Cardiac fibroblast (primary cell): Measurements from ENCODE around the gene ZFP28.

Experiments used
- DNase-seq, 2 donors: peaks; one replicate each; pipeline versions ENCODE4 v3.0.0 to v3.0.0-alpha.2; 2010; ENCODE audit warnings: low read depth in 2 of 2
- H3K4me3 ChIP-seq, 2 donors: replicated peaks in 1 of 2; 1 replicate in 1 of 2; 2 replicates in 1 of 2; pipeline ENCODE4 v1.5.1; 2011; ENCODE audit warnings: low read depth in 2 of 2, low read length in 2 of 2, mild to moderate bottlenecking in 2 of 2, moderate library complexity in 1 of 2
- CTCF ChIP-seq: IDR thresholded peaks from one replicate; pipeline ENCODE4 v1.5.1; 2011; ENCODE audit warnings: low read depth, mild to moderate bottlenecking, low read length, inconsistent platforms

The ZFP28 gene

GRCh38 chr19:56595548-56595899, 56.8 kb downstream of the ZFP28 start:
- no peak for TF ChIP-seq CTCF
- peak overlapping the region; percentile 65 to 92 for H3K4me3 ChIP-seq
- no peak for DNase-seq

DNA sequence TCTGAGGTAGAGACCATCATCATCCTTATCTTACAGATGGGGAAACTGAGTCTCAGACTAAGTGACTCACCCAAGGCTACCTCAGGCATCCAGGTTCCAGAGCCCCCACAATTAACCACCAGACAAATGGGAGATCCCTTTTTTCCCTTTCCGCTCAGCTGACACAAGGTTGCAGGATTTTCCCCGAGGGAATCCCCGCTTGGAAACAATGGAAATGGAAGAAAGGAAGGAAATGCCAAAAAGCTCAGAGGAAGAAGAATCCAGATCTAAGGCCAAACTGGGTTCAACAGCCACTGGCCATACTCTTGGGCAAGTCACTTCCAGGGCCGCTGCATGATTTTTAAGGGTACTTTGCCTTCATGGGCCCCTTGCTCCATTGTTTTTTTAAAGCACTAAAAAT, 57.9 kb downstream of the ZFP28 start:
- no peak for TF ChIP-seq CTCF
- peak; percentile 18 to 25 for DNase-seq
- H3K4me3 ChIP-seq = no peak overlapping the region

DNA sequence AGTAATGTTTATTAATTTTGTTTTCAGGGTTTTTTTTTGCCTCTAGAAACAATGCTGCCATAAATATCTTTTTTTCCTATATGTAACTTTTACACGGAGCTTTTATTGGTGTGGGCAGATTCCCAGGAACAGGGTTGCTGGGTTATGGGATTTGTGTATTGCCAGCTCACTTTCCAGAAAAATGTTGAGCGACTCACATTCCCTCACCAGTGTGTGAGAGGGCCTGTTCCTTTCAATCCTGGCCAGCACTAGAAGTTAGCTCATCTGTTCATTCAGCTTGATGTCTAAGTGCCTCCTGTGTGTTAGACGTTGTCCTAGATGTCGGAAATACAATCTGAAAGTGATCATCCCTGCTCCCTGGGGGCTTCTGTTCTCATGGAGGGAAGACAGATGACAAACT, 58.9 kb downstream of the ZFP28 start:
- H3K4me3 ChIP-seq = no peak overlapping the region
- DNase-seq = peak in 1 of 2 donors; percentile 1
- TF ChIP-seq CTCF = no peak

- TF ChIP-seq CTCF = no peak
- H3K4me3 ChIP-seq = no peak overlapping the region
- DNase-seq = peak in 1 of 2 donors; percentile 28
These were observed 62.6 kb downstream of the ZFP28 start for GRCh38 chr19:56601375-56601774.

DNA sequence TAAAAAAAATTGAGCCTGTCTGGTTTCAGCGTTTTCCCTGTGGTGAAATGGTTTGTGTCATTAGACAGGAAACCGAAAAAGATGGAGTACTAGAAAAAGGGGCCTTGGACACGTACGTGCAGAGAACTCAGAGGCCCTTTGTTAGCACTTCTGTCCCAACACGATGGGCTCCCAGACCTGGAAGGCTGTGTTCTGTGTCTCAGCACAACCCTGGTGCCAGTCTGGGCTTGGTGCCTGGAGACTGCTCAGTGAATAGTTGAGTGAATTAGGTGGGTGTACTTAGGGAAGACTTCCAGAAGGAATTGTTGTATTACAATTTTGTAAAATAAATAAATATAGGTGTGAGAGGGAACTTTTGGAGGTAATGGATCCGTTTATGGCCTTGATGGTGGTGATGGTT, 65.1 kb downstream of the ZFP28 start:
- H3K4me3 ChIP-seq = no peak overlapping the region
- no peak for TF ChIP-seq CTCF
- no peak for DNase-seq
